HG03095 (cell line): Measurements from ENCODE around the gene HSD17B2.

Experiments used
- ATAC-seq: cut with Tn5 transposase; IDR thresholded peaks from one replicate; pipeline ENCODE4 v1.9.1; 2021; ENCODE audit warnings: moderate library complexity; ENCODE audit not compliant: unreplicated experiment

The HSD17B2 gene

DNA sequence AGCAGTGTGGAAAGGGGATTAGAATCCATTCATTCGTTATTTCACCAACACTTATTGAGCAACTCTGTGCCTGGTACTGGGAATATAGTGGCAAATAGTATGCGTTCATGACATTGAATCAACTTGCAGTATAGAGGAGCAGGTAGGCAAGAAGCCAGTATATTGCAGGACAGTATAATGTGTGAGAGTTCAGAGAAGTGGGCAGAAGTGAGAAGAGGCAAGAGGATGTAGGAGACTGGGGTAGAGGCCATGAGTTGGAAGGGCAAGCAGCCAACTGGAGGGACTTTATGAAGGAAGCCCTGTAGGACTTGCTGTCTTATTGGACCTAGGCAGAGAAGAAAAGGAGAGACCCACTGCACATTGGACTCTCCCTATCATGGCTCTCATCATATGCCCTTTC lies 12.3 kb downstream of the HSD17B2 start:
- no peak for ATAC-seq

DNA sequence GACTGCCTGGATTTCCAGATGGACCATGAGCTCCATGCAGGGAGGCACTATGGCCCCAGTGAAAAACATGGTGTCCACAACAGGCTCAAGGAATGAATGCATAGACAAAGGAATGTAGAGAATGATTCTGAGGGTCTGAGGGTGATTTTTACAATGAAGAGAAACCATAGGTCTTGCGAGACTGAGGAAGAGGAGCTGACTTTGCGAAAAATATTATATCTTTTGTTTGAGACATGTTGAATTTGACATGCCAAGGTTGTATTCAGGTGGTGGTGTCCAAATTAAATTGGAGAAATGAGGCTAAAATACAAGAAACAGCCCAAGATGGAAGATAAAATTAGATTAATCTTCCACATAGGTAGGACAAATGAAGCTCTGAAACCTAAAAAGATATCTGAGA lies 12.7 kb downstream of the HSD17B2 start:
- ATAC-seq, result no peak

DNA sequence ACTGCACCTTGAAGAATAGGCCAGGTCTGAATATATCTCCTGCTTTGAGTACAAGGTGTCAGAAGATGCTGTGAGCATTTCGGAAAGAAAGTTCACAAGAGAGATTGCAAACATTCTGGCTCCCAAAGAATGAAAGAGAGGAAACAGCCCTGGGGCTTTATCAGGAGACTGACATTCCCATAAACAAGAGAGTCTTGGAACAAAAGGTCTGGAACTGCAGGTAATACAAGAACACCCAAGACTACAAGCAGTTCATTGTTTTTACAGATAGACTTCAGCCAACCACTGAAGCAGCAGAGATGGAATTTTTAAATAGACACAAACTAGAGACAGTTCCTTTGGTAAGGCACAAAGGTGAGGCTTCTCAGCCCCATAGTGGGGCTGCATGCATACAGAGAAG lies 14.4 kb downstream of the HSD17B2 start:
- no peak for ATAC-seq

DNA sequence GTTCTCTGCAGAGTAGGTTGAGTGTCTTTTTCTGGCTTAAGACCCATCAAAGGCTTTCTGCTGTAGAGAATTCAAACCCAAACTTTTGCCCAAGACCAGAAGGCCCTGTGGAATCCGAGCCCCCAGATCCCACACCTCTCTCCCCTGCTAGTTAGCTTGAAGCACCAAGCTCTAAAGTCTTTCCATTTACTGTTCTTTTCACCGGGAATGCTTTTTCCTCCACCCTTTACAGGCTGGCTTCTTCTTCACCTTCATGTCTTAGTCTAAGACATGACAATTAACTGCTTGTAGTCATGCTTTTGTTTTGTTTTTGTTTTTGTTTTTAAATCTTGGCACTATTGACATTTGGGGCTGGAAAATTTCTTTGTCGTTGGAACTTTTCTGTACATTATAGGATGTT lies 15.5 kb downstream of the HSD17B2 start:
- no peak for ATAC-seq

DNA sequence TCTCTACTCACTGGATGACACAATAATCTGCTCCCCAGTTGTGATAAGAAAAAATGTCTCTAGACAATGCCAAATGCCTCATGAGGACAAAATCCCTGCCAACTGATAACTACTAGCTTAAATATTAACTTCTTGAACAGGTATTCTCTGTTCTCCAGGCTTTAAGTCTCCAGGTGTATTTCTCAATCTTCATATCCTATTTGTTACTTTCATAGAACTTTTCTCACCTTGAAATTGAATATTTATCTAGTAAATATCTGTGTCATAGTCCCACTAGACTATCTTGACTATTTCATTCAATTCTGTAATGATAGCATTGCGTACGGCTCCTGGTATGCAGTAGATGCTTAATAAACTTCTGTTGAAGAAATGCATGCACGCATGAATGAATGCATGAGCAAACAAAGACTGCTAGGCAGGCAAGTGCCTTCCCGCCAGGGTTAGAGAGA lies 15.9 kb downstream of the HSD17B2 start:
- ATAC-seq, result no peak

DNA sequence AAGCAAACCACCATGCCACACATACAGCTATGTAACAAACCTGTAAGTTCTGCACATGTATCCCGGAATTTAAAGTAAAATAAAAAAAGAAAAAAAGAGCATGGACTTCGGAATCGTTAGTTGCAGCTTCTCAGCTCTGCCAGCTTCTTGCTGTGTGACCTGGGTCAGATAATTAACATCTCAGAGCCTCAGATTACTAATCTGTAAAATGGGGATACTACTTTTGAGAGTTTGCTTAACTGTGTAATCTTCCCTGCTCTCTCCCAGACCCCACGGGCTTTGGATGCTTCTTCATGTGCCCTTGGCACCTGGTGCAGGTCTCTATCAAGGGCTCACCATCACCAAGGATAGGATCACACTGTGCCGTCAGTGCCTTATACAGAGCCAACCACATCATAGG lies 16.6 kb downstream of the HSD17B2 start:
- ATAC-seq, result no peak

DNA sequence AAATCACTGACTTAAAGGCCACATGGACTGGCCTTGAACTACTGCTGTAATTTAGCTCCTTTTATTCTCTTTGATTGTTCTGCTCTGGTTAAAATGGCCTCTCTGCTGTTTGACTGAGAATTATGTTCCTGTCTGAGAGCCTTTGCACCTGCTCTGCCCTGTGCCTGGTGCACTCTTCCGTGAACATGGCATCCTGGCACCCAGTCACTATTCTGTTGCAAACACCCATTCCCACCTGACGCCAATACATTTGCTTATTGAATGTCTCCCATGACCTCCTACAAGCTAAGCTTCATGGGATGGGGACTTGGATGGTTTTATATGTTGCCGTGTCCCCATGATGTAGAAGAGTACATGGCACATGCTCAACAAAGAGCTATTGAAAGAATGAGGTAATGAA lies 20.1 kb downstream of the HSD17B2 start:
- ATAC-seq, result no peak

DNA sequence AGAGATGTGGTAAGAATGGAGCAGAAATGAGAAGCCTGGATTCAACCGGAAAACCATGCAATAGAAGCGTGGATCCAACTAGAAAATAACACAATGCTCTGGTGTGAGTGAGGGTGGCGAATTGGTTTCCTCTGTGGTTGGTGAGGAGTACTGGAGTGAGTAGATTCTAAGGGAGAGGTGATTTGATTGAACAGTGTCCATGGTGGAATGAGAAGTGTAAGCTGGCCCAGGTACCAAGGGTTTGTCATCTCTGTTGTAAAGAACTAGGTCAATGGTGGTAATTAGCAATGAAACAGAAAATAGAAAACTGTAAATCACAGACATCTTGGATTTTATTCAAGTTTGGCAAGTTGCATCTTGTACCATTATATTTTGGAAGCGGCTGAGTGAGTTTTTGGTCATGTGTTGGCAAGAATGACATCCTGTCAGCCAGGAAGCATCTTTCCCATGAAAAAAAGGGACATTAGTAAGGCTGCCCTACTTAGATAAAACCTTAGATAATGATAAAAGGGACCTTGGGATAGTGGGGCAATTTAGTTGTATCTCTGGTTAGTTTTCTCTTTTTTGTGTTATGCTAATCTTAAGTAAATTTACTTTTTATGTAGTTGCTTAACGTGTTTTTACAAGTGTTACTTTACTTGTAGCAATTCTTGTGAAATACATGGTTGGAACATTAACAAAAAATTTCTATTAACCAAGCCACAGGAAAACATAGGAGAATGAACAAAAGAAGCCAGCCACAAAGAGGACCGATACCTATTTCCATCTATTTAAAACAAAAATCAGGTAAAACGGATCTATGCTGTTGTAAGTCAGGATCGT lies 20.9 kb downstream of the HSD17B2 start:
- no peak for ATAC-seq

DNA sequence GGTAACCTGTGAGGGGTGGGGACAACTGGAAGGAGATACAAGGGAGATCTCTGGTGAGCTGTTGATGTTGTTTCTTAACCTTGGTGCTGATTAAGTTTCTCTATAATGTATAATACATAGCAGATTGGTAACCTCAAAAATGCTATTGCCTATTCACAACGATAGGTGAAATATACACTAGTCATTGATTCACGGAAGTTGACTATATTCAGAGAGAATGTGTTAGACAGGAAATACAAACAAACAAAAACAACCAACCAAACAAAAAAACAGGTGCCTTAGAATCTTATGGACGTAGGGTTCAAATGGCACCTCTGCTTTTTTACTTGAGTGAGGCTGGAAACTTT lies 21.5 kb downstream of the HSD17B2 start:
- ATAC-seq, result no peak

DNA sequence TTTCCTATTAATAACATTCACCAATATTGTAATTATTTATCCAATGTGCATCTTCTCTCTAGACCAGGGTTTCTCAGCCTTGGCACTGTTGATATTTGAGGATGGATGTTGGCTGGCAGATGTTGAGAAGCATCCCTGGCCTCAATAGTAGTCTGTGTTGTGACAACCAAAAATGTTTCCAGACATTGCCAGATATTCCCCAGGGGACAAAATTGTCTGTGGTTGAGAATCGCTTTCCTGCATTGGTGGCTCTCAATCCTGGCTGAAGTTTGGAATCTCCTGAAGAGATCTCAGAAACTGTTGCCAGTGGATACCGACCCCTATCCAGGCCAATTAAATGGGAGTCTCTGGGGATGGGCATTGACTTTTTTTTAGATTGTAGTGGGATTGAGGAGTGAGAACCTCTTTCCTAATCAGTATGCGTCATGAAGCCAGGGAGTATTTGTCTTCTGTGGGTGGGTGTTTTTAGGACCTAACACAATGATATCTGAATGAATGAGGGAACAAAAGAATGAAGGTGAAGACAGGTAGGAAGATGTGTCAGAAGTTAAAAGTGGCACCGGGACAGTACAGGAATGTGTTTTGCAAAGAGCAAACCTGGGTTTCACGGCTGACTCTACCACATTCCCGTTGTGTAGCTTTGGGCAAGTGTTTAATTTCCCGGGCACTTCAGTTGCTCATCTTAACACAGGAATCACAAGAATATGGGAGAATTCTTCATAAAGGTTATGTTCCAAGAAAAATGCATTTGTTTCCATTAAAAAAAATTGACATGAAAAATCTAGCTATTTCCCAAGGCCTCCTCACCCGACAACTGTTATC lies 24.3 kb downstream of the HSD17B2 start:
- no peak for ATAC-seq

DNA sequence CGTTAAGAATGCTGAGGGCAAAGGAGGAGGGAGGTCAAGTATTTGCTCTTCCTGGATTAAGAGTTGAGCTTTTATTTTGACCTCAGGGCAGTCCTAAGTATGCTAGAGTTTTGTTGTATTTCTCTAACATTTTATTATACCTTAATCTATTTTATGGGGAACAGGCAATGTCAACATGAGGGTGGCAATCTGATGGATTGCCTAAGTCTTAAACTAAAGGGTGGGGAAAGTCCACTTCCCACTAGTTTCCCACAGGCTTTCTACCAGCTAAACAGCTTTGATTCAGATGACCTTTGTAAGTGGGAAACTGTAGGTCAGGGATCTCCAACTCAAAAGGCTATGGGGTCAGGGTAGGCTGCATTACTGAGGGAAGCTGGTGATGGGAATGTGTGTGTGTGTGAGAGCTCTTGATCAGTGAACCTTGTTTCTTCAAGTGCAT lies 24.9 kb downstream of the HSD17B2 start:
- no peak for ATAC-seq

DNA sequence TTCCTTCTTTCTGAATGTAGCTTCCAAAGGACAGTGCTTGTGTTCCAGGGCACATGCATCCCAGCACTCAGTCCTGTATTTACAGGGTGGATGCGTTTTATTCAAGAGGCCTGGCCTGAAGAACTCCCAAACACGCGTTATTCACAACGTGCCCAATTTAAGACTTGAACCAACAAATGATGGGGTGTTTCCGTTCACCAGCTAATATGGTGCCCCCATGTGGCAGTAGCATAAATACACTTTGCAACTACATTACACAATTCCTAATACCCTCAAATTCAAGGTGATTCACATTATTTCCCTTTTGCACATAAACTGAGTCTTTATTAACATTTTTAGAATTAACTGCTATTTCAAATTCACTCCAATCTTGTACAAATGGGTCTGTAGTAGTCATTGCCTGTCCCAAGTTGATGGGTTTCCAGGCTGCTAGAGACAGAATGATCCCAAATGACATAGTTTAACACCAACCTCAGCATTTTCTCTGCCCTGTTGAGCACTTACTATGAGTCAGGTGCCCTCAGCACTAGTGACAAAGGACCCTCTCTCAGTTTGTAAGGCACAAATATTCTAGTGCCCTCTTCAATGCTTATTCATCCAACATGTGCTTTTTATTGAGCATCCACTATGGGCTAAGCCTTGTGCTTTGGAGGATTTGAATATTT lies 26.9 kb downstream of the HSD17B2 start:
- no peak for ATAC-seq

DNA sequence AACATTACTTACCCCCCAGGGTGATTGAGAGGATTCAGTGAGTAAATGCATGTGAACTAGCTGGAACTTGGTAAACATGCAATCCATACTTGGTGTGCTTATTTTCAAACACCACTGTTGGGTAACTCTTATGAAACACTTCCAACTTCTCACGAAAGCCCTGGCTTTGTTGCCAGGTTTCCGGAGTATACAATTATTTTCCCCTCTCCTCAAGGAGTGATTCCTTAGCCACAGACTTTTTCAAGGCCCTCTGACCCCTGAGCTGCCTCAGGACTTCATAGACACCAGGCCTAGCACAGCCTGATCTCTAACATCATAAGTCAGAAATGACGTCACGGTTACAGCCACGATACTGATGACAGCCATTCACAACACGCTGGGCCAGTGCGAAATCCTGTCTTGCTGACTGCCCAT lies 27.6 kb downstream of the HSD17B2 start:
- ATAC-seq, result no peak

DNA sequence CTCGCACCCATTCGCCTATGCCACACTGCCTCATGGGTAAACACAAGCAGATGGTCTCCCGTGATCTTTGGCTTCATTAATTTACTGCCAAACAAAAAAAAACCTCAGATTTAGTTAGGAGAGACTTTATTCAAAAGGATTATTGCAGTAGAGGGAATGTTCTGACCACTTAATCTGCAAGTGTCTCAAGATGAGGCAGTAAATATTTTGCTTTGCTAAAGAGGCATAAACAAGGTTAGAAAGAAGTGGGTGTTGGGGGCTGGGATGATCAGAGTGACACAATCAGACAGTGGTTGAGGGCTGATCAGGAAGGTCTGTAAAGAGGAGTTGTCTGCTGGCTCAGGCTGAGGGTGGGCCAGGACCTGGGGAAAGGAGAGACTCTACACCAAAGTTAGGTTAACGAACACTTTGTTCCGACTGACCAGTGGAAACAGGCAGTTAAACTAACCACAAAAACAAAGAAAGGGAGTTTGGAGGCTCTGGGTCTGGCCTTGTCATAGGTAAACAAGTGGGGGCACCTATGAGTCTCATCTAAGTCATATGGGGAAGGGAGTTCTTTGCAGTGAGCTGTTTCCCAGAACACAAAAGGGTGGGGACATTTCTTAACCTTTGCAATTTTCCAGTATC lies 28.5 kb downstream of the HSD17B2 start:
- ATAC-seq, result no peak

DNA sequence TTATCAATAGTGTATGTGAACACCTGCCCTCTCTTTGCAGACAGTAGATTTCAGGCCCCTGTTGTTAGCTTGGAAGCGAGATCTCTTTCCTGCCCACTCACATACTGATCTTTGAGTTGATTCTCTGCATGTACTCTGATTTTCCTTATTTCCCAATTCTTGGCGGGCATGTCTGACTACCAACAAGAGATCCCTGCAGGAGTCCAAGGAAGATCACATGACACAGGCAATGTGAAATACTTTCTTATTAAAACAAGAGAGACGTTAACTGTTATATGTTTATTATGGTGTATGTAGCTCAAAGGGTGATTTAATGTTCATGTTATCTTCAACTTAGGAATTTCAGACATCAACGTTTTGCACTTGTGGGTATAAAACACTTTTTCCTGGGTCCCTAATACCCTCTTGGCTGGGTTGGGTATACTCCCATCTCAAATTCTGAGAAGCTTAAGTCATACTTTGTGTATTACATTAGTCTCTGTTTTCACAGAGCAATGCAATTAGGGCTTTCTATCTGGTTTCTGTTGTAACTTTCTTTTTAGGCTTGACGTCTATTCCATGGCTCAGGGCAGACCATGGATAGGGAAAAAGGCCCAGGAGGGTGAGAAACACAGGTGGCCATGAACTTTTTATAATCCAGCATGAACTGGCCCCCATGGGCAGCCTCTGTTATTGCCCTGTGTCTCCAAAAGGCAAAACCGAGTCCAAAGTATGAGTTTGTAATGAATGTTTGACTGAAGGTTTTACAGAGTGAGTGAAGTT lies 32.2 kb downstream of the HSD17B2 start:
- no peak for ATAC-seq

DNA sequence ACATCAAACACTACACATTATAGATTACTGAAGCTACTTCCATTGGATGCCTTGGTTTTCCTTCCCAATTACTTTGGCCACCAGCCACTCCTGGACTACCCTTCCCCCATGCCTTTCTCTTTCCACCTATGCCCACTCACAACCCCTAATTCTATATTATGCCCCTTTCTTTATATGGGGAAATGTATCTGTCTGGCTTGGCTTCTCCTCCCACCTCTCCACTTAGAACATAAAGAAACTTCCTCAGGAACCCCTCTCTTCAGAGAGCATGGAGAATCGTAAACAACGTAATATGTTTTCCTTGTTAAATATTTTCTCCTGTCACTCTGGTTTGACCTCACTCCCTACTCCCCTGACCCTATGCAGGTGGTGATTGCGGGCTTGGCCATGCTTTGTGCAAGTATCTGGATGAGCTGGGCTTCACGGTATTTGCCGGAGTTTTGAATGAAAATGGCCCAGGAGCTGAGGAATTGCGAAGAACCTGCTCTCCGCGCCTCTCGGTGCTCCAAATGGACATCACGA lies 32.8 kb downstream of the HSD17B2 start:
- no peak for ATAC-seq

DNA sequence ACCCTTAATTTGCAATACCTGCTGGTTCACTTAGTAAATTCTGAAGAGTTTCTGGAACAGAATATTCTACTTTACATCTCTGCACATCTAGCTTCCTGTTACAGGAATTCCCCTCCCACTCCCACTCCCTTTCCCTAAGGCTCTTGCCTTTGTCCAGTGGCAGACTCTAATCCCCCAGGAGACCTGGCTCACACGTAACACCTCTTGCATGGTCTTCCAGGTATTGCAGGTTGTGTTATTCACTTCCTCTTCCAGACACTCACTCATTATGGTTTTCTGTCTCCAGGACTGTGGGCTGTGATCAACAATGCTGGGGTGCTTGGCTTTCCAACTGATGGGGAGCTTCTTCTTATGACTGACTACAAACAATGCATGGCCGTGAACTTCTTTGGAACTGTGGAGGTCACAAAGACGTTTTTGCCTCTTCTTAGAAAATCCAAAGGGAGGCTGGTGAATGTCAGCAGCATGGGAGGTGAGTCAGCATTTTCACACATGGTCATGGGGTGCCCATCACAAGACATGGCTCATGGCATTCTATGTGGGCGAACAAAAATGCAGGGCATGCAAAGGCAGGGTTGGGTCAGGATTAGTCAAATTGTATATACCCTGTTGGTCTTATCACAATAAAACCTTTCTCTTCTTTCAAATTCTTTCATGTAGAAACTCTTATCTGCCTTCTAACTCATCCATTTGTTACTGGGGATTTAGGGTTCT lies 35.8 kb downstream of the HSD17B2 start:
- ATAC-seq, result no peak

DNA sequence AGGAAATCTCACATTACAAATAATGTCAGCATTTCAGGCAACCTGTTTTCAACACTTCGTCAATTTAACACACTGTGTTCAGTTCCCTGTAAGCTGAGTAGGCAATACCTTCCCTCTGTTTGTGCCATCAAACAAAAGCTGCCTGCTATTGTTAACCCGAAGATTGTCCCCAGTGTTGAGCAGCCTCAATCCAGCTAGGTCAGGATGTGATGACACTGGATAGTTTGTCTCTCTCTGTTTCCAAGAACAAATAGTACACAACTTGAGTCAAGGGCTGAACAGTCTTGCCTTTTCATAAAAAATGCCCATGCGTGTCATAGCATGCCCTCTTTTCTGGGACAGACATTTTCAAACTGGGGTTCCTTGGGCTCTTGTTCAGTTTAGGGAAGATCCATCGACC lies 36.4 kb downstream of the HSD17B2 start:
- ATAC-seq, result no peak

DNA sequence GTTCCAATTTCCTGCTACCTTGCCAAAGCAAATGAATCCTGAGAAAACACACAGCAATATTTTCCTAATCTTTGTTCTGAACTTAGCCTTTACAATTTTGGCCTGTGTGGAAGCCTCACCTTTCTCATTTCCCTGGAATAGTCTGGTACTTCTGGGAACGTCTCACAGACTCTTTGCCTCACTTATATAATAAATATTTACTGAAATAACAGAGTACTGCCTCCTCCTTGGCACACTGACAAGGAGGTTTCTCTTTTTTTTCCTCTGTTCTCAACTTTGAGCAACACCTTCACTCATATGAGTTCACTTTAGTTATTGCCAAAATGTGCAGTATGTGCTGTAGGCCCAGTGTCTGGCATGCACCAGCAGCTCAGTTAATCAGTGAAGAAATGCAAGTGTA lies 37.3 kb downstream of the HSD17B2 start:
- no peak for ATAC-seq
